Ovary (tissue), 9 donors: ENCODE data around the gene TAOK2. TPM values are rescaled to one million over a fixed set of nuclear protein-coding genes. Genes with fewer than 3 reads are reported as not detected.

Experiments used
- DNase-seq, 5 donors: peaks; one replicate each; pipeline ENCODE4 v3.0.0-alpha.2; 2019 to 2020
- H3K27ac ChIP-seq, 2 donors: fragments of 200-600 bp; one replicate each; pipeline versions ENCODE4 v1.5.1 to v1.8.0; 2019 to 2022
- H3K27me3 ChIP-seq: fragments of 200-600 bp; one replicate; pipeline ENCODE4 v1.8.0; 2022
- H3K36me3 ChIP-seq: fragments of 200-600 bp; sonication (generic); one replicate; pipeline ENCODE4 v1.5.1; 2019
- H3K4me1 ChIP-seq: one replicate; pipeline ENCODE4 v1.8.1; 2013; ENCODE audit warnings: mild to moderate bottlenecking, moderate library complexity; ENCODE audit not compliant: insufficient read depth
- H3K4me3 ChIP-seq: fragments of 200-600 bp; sonication (generic); one replicate; pipeline ENCODE4 v1.5.1; 2017
- H3K9me3 ChIP-seq, 2 donors: fragments of 200-600 bp in 1 of 2; sonication (generic) in 1 of 2; one replicate each; pipeline versions ENCODE4 v1.5.1 to v1.8.1; 2013 to 2019; ENCODE audit warnings: mild to moderate bottlenecking in 1 of 2, moderate library complexity in 1 of 2
- CTCF ChIP-seq, 3 donors: fragments of 450-650 bp in 2 of 3; fragments of 200-600 bp in 1 of 3; IDR thresholded peaks; one replicate each; pipeline versions ENCODE4 v1.5.1 to v1.8.0; 2016 to 2022; ENCODE audit warnings: antibody characterized with exemption in 3 of 3, mild to moderate bottlenecking in 1 of 3
- EP300 ChIP-seq: sonication (generic); formaldehyde crosslinking; IDR thresholded peaks from one replicate; pipeline ENCODE4 v1.6.1; 2017; ENCODE audit warnings: antibody characterized with exemption
- POLR2A ChIP-seq: fragments of 450-650 bp; IDR thresholded peaks from one replicate; pipeline ENCODE4 v1.6.1; 2017; ENCODE audit warnings: antibody characterized with exemption, mild to moderate bottlenecking, moderate library complexity
- WGBS, 3 donors: extraction: QIAGEN DNeasy Blood & Tissue Kit in 1 of 3; methylation state at CpG; one replicate each; pipeline versions ENCODE4 v1.1.5 to v1.1.7; 2013 to 2017; 5-methylcytosine and 5-hydroxymethylcytosine counted together
- intact Hi-C, 4 donors: fragments of 100-400 bp; cut with DNase I; formaldehyde crosslinking; loops; one replicate each; pipeline versions ENCODE4 v1.11.0 to v1.15.1; 2022 to 2023
- polyA plus RNA-seq, 2 donors: library from polyadenylated mRNA; stranded (reverse); fragments of 200-250 nt in 1 of 2; fragments of 350-450 nt in 1 of 2; fragmentation: Illumina TruSeq in 1 of 2; extraction: RNeasy Lipid Tissue Mini Kit (QIAGEN cat#74804) in 1 of 2; gene quantifications; one replicate each; pipeline ENCODE4 v1.2.3, GENCODE V29; 2013 to 2014
- total RNA-seq, 7 donors: library from RNA; depleted of rRNA in 2 of 7; stranded (reverse); fragments of >200 nt in 2 of 7; fragmentation: NEBNext Ultra II Directional in 3 of 7; extraction: Animal tissue kit (Norgen Biotek cat#: 25700) in 3 of 7; gene quantifications; one replicate each; pipeline versions ENCODE4 v1.1.0 to v1.2.4, GENCODE V29; 2016 to 2023
- donor health status: DM: no; HTN: no; CAD: no; lungs with moderate emphysema.
- donor health status: DM: no; HTN: no; CAD: no.
- donor health status: Bipolar disorder and iron deficiency.
- donor health status: DM: yes; HTN: yes; CAD: no.
- donor health status: DM: no; HTN: no; CAD: no.
- donor health status: DM: yes; HTN: yes; CAD: no.

The TAOK2 gene
- total and polyA plus RNA-seq, 9 donors: 19.4 to 54.0 (median 39.1) TPM

- H3K4me3 ChIP-seq: no peak overlapping the region
- intact Hi-C loops: no loop called here
- no peaks in the 10 kb centered on the region for H3K27me3 ChIP-seq
- TF ChIP-seq CTCF (IDR thresholded peaks at IDR 0.05): no peak
- TF ChIP-seq EP300: no peak
- TF ChIP-seq POLR2A: no peak
- DNase-seq: no peak
- H3K9me3 ChIP-seq: no peaks in the 10 kb centered on the region
- 83 to 89% (median 86%) methylated on average over 2 of the region's 2 CpGs for WGBS, 3 donors
- H3K27ac ChIP-seq: no peak overlapping the region
- peaks cover 6% of the 10 kb centered on the region for H3K4me1 ChIP-seq
- no peaks in the 10 kb centered on the region for H3K36me3 ChIP-seq
These were observed 25.8 kb upstream of the TAOK2 start for GRCh38 chr16:29947897-29948296.

GRCh38 chr16:29950806-29951461 is 22.7 kb upstream of the TAOK2 start:
- H3K9me3 ChIP-seq: no peaks in the 10 kb centered on the region
- H3K36me3 ChIP-seq: no peaks in the 10 kb centered on the region
- no peak overlapping the region for H3K4me3 ChIP-seq
- TF ChIP-seq CTCF (IDR thresholded peaks at IDR 0.05): no peak
- no peak for TF ChIP-seq EP300
- TF ChIP-seq POLR2A: no peak
- intact Hi-C loops: no loop called here
- 93 to 96% (median 94%) methylated on average over 4 of the region's 4 CpGs for WGBS, 3 donors
- H3K27ac ChIP-seq: no peak overlapping the region
- DNase-seq: no peak
- H3K27me3 ChIP-seq: no peaks in the 10 kb centered on the region
- H3K4me1 ChIP-seq: no peaks in the 10 kb centered on the region

DNA sequence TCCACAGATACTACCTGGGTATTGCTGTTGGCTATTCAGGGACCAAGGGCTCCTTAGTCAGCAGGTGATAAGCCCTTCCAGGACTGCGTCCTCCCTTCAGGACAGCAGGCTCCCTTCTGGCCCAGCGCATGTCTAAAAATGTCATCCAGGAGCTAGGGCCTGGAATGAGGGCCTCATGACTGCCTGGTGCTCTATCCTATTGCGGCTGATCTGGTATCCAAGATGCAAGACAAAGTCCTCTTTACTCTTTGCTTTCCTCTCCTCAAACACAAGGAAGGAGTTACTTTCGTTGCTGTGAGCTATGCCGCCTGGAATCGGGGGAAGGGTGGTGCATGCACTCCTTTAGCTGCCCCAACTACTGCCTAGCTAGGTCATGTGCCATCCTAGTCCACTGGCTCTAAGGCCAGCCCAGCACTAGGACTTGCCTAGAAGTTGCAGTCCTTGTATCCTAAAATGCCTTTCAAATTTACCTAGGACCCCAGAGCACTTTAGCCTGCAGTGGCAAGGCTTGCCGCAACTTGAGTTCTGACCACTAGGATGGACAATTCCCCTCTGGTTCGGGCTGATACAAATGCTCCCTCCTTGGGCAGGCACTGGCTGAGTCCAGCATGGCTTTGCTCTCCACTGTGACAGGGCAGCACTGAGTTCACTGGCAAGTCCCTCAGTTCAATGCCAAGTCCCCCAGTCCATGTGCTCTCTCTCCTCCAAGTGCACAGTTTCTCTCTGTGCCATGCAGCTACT is 21.9 kb upstream of the TAOK2 start:
- H3K4me1 ChIP-seq: no peaks in the 10 kb centered on the region
- H3K4me3 ChIP-seq: no peak overlapping the region
- TF ChIP-seq POLR2A: no peak
- no peak for TF ChIP-seq EP300
- TF ChIP-seq CTCF (IDR thresholded peaks at IDR 0.05): no peak
- H3K9me3 ChIP-seq: no peaks in the 10 kb centered on the region
- H3K27me3 ChIP-seq: no peaks in the 10 kb centered on the region
- no peaks in the 10 kb centered on the region for H3K36me3 ChIP-seq
- intact Hi-C loops: no loop called here
- peak in 1 of 5 donors; percentile 8 for DNase-seq
- no peak overlapping the region for H3K27ac ChIP-seq
- WGBS, 3 donors: 84 to 89% (median 89%) methylated on average over 8 of the region's 8 CpGs

- TF ChIP-seq CTCF (IDR thresholded peaks at IDR 0.05): no peak
- no peak for TF ChIP-seq POLR2A
- no peak for TF ChIP-seq EP300
- 88 to 94% (median 88%) methylated on average over 5 of the region's 5 CpGs for WGBS, 3 donors
These were observed 14.9 kb upstream of the TAOK2 start for GRCh38 chr16:29958756-29959155.

More at GRCh38 chr16:29958756-29959155, 14.9 kb upstream of the TAOK2 start:
- H3K27me3 ChIP-seq: no peaks in the 10 kb centered on the region
- peaks cover 3% of the 10 kb centered on the region for H3K4me1 ChIP-seq
- no peak for DNase-seq
- intact Hi-C loops: no loop called here
- no peaks in the 10 kb centered on the region for H3K9me3 ChIP-seq
- H3K27ac ChIP-seq: no peak overlapping the region
- no peak overlapping the region for H3K4me3 ChIP-seq
- no peaks in the 10 kb centered on the region for H3K36me3 ChIP-seq
